ENCODE data around the gene KLHDC1. TPM values are rescaled to one million over a fixed set of nuclear protein-coding genes. Genes with fewer than 3 reads are reported as not detected.

Gene KLHDC1
- total and polyA plus RNA-seq, 9 of the 15 experiments (the other 6 are each of a cell fraction or from before 2014, with no cell fraction given), result 0.08 to 0.41 (median 0.18) TPM

DNA sequence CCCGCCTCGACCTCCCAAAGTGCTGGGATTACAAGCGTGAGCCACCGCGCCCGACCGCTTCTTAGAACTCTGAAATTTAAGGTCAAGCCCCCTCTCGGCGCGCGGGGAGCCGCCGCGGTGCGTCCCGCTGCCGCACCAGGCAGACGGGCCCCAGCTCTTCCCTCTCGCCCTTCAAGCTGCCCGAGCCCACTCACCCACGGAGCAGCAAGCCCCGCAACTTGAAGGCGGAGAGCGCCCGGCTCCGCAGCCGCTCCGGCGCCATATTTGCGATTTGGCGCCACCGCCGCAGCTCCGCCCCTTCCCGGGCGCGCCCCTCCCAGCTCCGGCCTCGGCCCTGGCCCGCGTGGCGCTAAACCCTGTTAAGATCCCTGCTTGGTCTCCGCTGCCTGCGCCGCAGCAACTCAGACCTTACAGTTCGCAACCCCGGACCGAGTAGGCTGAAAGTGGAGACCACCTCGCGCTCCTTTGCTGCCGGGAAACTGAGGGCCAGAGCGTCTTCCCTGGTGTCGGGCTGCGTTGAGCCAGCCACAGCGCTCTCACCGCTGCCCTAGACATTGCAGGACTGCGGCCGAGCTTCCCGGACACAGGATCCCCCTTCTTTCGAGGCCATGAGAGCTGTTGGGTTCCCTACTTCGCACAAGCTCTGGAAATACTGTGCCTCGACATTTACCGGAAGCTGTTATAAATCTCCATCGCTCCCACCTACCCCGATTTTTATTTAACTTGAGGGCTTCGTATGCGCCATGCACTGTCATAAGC lies 4.8 kb upstream of the KLHDC1 start, which contains the start of gene POLE2 (continued):
- TF ChIP-seq ZNF57 (CRISPR knock-in tag; IDR thresholded peaks at IDR 0.05) (no peak), ZNF253 (CRISPR knock-in tag; conservative IDR thresholded peaks at IDR 0.05) (no peak), SIN3B (IDR thresholded peaks at IDR 0.05; ENCODE audit: low read depth) (no peak; the same call in 1 of the 2 replicates), PCBP2 (IDR thresholded peaks at IDR 0.05; ENCODE audit: low read depth, low read length, poor library complexity, severe bottlenecking) (no peak), RNF2 (IDR thresholded peaks at IDR 0.05) (peak; percentile 30)
- TF ChIP-seq, protein P1, sequence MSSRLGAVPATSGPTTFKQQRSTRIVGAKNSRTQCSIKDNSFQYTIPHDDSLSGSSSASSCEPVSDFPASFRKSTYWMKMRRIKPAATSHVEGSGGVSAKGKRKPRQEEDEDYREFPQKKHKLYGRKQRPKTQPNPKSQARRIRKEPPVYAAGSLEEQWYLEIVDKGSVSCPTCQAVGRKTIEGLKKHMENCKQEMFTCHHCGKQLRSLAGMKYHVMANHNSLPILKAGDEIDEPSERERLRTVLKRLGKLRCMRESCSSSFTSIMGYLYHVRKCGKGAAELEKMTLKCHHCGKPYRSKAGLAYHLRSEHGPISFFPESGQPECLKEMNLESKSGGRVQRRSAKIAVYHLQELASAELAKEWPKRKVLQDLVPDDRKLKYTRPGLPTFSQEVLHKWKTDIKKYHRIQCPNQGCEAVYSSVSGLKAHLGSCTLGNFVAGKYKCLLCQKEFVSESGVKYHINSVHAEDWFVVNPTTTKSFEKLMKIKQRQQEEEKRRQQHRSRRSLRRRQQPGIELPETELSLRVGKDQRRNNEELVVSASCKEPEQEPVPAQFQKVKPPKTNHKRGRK (tag; IDR thresholded peaks at IDR 0.05), result no peak
- TF ChIP-seq, protein P2, sequence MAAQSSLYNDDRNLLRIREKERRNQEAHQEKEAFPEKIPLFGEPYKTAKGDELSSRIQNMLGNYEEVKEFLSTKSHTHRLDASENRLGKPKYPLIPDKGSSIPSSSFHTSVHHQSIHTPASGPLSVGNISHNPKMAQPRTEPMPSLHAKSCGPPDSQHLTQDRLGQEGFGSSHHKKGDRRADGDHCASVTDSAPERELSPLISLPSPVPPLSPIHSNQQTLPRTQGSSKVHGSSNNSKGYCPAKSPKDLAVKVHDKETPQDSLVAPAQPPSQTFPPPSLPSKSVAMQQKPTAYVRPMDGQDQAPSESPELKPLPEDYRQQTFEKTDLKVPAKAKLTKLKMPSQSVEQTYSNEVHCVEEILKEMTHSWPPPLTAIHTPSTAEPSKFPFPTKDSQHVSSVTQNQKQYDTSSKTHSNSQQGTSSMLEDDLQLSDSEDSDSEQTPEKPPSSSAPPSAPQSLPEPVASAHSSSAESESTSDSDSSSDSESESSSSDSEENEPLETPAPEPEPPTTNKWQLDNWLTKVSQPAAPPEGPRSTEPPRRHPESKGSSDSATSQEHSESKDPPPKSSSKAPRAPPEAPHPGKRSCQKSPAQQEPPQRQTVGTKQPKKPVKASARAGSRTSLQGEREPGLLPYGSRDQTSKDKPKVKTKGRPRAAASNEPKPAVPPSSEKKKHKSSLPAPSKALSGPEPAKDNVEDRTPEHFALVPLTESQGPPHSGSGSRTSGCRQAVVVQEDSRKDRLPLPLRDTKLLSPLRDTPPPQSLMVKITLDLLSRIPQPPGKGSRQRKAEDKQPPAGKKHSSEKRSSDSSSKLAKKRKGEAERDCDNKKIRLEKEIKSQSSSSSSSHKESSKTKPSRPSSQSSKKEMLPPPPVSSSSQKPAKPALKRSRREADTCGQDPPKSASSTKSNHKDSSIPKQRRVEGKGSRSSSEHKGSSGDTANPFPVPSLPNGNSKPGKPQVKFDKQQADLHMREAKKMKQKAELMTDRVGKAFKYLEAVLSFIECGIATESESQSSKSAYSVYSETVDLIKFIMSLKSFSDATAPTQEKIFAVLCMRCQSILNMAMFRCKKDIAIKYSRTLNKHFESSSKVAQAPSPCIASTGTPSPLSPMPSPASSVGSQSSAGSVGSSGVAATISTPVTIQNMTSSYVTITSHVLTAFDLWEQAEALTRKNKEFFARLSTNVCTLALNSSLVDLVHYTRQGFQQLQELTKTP (IDR thresholded peaks at IDR 0.05; ENCODE audit: low read depth in 1 of 2, partially characterized antibody in 2 of 2), result no peak
- TF ChIP-seq, protein P3, sequence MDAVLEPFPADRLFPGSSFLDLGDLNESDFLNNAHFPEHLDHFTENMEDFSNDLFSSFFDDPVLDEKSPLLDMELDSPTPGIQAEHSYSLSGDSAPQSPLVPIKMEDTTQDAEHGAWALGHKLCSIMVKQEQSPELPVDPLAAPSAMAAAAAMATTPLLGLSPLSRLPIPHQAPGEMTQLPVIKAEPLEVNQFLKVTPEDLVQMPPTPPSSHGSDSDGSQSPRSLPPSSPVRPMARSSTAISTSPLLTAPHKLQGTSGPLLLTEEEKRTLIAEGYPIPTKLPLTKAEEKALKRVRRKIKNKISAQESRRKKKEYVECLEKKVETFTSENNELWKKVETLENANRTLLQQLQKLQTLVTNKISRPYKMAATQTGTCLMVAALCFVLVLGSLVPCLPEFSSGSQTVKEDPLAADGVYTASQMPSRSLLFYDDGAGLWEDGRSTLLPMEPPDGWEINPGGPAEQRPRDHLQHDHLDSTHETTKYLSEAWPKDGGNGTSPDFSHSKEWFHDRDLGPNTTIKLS (IDR thresholded peaks at IDR 0.05; ENCODE audit: borderline replicate concordance, low read depth), result peak; percentile 62; the same call in 1 of the 2 replicates
- TF ChIP-seq, protein P4, sequence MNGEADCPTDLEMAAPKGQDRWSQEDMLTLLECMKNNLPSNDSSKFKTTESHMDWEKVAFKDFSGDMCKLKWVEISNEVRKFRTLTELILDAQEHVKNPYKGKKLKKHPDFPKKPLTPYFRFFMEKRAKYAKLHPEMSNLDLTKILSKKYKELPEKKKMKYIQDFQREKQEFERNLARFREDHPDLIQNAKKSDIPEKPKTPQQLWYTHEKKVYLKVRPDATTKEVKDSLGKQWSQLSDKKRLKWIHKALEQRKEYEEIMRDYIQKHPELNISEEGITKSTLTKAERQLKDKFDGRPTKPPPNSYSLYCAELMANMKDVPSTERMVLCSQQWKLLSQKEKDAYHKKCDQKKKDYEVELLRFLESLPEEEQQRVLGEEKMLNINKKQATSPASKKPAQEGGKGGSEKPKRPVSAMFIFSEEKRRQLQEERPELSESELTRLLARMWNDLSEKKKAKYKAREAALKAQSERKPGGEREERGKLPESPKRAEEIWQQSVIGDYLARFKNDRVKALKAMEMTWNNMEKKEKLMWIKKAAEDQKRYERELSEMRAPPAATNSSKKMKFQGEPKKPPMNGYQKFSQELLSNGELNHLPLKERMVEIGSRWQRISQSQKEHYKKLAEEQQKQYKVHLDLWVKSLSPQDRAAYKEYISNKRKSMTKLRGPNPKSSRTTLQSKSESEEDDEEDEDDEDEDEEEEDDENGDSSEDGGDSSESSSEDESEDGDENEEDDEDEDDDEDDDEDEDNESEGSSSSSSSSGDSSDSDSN (IDR thresholded peaks at IDR 0.05; ENCODE audit: borderline replicate concordance in 1 of 2, low read depth in 2 of 2, low read length in 2 of 2), result 0 out of 4 replicates have a peak, but pooled peaks of 1 of the 2 experiments have one; percentile 59
- TF ChIP-seq, protein P5, sequence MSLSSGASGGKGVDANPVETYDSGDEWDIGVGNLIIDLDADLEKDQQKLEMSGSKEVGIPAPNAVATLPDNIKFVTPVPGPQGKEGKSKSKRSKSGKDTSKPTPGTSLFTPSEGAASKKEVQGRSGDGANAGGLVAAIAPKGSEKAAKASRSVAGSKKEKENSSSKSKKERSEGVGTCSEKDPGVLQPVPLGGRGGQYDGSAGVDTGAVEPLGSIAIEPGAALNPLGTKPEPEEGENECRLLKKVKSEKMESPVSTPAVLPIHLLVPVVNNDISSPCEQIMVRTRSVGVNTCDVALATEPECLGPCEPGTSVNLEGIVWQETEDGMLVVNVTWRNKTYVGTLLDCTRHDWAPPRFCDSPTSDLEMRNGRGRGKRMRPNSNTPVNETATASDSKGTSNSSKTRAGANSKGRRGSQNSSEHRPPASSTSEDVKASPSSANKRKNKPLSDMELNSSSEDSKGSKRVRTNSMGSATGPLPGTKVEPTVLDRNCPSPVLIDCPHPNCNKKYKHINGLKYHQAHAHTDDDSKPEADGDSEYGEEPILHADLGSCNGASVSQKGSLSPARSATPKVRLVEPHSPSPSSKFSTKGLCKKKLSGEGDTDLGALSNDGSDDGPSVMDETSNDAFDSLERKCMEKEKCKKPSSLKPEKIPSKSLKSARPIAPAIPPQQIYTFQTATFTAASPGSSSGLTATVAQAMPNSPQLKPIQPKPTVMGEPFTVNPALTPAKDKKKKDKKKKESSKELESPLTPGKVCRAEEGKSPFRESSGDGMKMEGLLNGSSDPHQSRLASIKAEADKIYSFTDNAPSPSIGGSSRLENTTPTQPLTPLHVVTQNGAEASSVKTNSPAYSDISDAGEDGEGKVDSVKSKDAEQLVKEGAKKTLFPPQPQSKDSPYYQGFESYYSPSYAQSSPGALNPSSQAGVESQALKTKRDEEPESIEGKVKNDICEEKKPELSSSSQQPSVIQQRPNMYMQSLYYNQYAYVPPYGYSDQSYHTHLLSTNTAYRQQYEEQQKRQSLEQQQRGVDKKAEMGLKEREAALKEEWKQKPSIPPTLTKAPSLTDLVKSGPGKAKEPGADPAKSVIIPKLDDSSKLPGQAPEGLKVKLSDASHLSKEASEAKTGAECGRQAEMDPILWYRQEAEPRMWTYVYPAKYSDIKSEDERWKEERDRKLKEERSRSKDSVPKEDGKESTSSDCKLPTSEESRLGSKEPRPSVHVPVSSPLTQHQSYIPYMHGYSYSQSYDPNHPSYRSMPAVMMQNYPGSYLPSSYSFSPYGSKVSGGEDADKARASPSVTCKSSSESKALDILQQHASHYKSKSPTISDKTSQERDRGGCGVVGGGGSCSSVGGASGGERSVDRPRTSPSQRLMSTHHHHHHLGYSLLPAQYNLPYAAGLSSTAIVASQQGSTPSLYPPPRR (CRISPR knock-in tag; IDR thresholded peaks at IDR 0.05; ENCODE audit: borderline replicate concordance), result no peak

All from K562 (cell line).